Liver (tissue), 9 donors: ENCODE results near the gene ARHGAP5. TPM values are rescaled to one million over a fixed set of nuclear protein-coding genes. Genes with fewer than 3 reads are reported as not detected.

Experiments
- DNase-seq: peaks from one replicate; pipeline ENCODE4 v3.0.0-alpha.2; 2017; ENCODE audit warnings: low spot score
- H3K27ac ChIP-seq, 2 donors: one replicate each; pipeline ENCODE4 v1.7.0; 2013; ENCODE audit warnings: inconsistent platforms in 2 of 2, low read length in 2 of 2, control low read depth in 1 of 2, low read depth in 1 of 2, mild to moderate bottlenecking in 1 of 2
- H3K27me3 ChIP-seq, 4 donors: one replicate each; pipeline versions ENCODE4 v1.6.1 to v1.7.0; 2013; ENCODE audit warnings: low read length in 3 of 4, inconsistent platforms in 1 of 4, mild to moderate bottlenecking in 1 of 4, moderate library complexity in 1 of 4; ENCODE audit not compliant: control insufficient read depth in 4 of 4, insufficient read depth in 4 of 4
- H3K36me3 ChIP-seq, 4 donors: one replicate each; pipeline versions ENCODE4 v1.6.1 to v1.7.0; 2013; ENCODE audit warnings: low read length in 3 of 4, mild to moderate bottlenecking in 3 of 4, low read depth in 1 of 4, moderate library complexity in 1 of 4; ENCODE audit not compliant: control insufficient read depth in 4 of 4, insufficient read depth in 3 of 4
- H3K4me1 ChIP-seq, 4 donors: one replicate each; pipeline versions ENCODE4 v1.6.1 to v1.7.0; 2013; ENCODE audit warnings: low read length in 3 of 4, mild to moderate bottlenecking in 3 of 4, moderate library complexity in 1 of 4; ENCODE audit not compliant: control insufficient read depth in 4 of 4, insufficient read depth in 4 of 4
- H3K4me3 ChIP-seq, 3 donors: one replicate each; pipeline versions ENCODE4 v1.6.1 to v1.7.0; 2013; ENCODE audit warnings: low read length in 3 of 3, control low read depth in 1 of 3, low read depth in 1 of 3, mild to moderate bottlenecking in 1 of 3
- H3K9ac ChIP-seq, 2 donors: one replicate each; pipeline ENCODE4 v1.7.0; 2013; ENCODE audit warnings: low read length in 2 of 2, mild to moderate bottlenecking in 2 of 2, moderate library complexity in 2 of 2, control low read depth in 1 of 2, low read depth in 1 of 2
- H3K9me3 ChIP-seq, 4 donors: one replicate each; pipeline versions ENCODE4 v1.6.1 to v1.7.0; 2013; ENCODE audit warnings: low read length in 3 of 4; ENCODE audit not compliant: control insufficient read depth in 4 of 4
- ATF3 ChIP-seq: IDR thresholded peaks from 2 replicates; pipeline ENCODE4 v1.6.1; 2016; ENCODE audit warnings: antibody characterized with exemption
- CTCF ChIP-seq: fragments of 150-350 bp; IDR thresholded peaks from 2 replicates; pipeline ENCODE4 v1.5.1; 2017; ENCODE audit warnings: improper control_type of control experiment, low read depth, low read length; ENCODE audit not compliant: missing input control
- EGR1 ChIP-seq, 2 donors: IDR thresholded peaks; 2 replicates each; pipeline ENCODE4 v1.6.1; 2016 to 2018; ENCODE audit warnings: antibody characterized with exemption in 2 of 2, low read depth in 2 of 2
- FOXA1 ChIP-seq: IDR thresholded peaks from 2 replicates; pipeline ENCODE4 v1.6.1; 2016; ENCODE audit warnings: antibody characterized with exemption
- FOXA2 ChIP-seq: IDR thresholded peaks from 2 replicates; pipeline ENCODE4 v1.6.1; 2016; ENCODE audit warnings: antibody characterized with exemption
- GABPA ChIP-seq, 2 donors: IDR thresholded peaks in 1 of 2; conservative IDR thresholded peaks in 1 of 2; 2 replicates each; pipeline ENCODE4 v1.6.1; 2016; ENCODE audit warnings: antibody characterized with exemption in 2 of 2, mild to moderate bottlenecking in 1 of 2, moderate library complexity in 1 of 2
- HNF4A ChIP-seq, 2 donors: conservative IDR thresholded peaks; 2 replicates each; pipeline ENCODE4 v1.6.1; 2016; ENCODE audit warnings: antibody characterized with exemption in 2 of 2, mild to moderate bottlenecking in 2 of 2
- HNF4G ChIP-seq: IDR thresholded peaks from 2 replicates; pipeline ENCODE4 v1.6.1; 2016; ENCODE audit warnings: antibody characterized with exemption
- JUND ChIP-seq, 2 donors: IDR thresholded peaks; 2 replicates each; pipeline ENCODE4 v1.6.1; 2016; ENCODE audit warnings: antibody characterized with exemption in 2 of 2
- MAX ChIP-seq: IDR thresholded peaks from 2 replicates; pipeline ENCODE4 v1.6.1; 2016; ENCODE audit warnings: antibody characterized with exemption
- NR2F2 ChIP-seq: IDR thresholded peaks from 2 replicates; pipeline ENCODE4 v1.6.1; 2016; ENCODE audit warnings: antibody characterized with exemption
- RAD21 ChIP-seq, 2 donors: IDR thresholded peaks; 2 replicates each; pipeline ENCODE4 v1.6.1; 2016; ENCODE audit warnings: antibody characterized with exemption in 2 of 2, mild to moderate bottlenecking in 2 of 2
- REST ChIP-seq: IDR thresholded peaks from 2 replicates; pipeline ENCODE4 v1.6.1; 2016; ENCODE audit warnings: antibody characterized with exemption, mild to moderate bottlenecking
- RXRA ChIP-seq, 2 donors: IDR thresholded peaks; 2 replicates each; pipeline ENCODE4 v1.6.1; 2017 to 2018; ENCODE audit warnings: antibody characterized with exemption in 2 of 2, mild to moderate bottlenecking in 1 of 2
- SP1 ChIP-seq: IDR thresholded peaks from 2 replicates; pipeline ENCODE4 v1.6.1; 2018; ENCODE audit warnings: antibody characterized with exemption, mild to moderate bottlenecking
- TAF1 ChIP-seq: conservative IDR thresholded peaks from 2 replicates; pipeline ENCODE4 v1.6.1; 2016; ENCODE audit warnings: antibody characterized with exemption, mild to moderate bottlenecking
- YY1 ChIP-seq: IDR thresholded peaks from 2 replicates; pipeline ENCODE4 v1.6.1; 2016; ENCODE audit warnings: antibody characterized with exemption, mild to moderate bottlenecking
- ZBTB33 ChIP-seq: IDR thresholded peaks from 2 replicates; pipeline ENCODE4 v1.6.1; 2016; ENCODE audit warnings: antibody characterized with exemption
- WGBS: extraction: QIAGEN DNeasy Blood & Tissue Kit; methylation state at CpG from one replicate; pipeline ENCODE4 v1.1.7; 2013; 5-methylcytosine and 5-hydroxymethylcytosine counted together
- polyA plus RNA-seq, 2 donors: library from polyadenylated mRNA; stranded (reverse) in 1 of 2; unstranded in 1 of 2; fragments of 200-250 nt in 1 of 2; fragments of >200 nt in 1 of 2; fragmentation: Nextera tagmentation in 1 of 2; extraction: Ambion mirVana in 1 of 2; gene quantifications; one replicate each; pipeline versions ENCODE4 v1.2.1 to v1.2.3, GENCODE V29; 2013 to 2015
- total RNA-seq, 2 donors: library from RNA; depleted of rRNA; stranded (reverse); fragments of >200 nt; gene quantifications; one replicate each; pipeline ENCODE4 v1.2.3, GENCODE V29; 2014
- donor health status: healthy.
- donor health status: healthy.
- donor health status: healthy.
- donor health status: healthy.
- donor health status: healthy.

ARHGAP5 gene
- total and polyA plus RNA-seq, 4 donors, result 9.6 to 48.7 (median 29.0) TPM

- WGBS, result 84% methylated on average over 3 of the region's 3 CpGs
- no peaks in the 10 kb centered on the region for H3K4me1 ChIP-seq
- no peak for DNase-seq
- no peaks in the 10 kb centered on the region for H3K27me3 ChIP-seq
- TF ChIP-seq ZBTB33 (no peak), MAX (no peak), RXRA (IDR thresholded peaks at IDR 0.05) (no peak), REST (no peak), JUND (IDR thresholded peaks at IDR 0.05) (no peak), TAF1 (no peak), FOXA2 (no peak), CTCF (no peak), EGR1 (IDR thresholded peaks at IDR 0.05; ENCODE audit: low read depth in 2 of 2) (no peak), NR2F2 (no peak), GABPA (IDR thresholded peaks at IDR 0.05 in 1 of 2, conservative IDR thresholded peaks at IDR 0.05 in 1 of 2) (no peak), SP1 (no peak), FOXA1 (no peak), HNF4G (no peak), YY1 (no peak), ATF3 (no peak)
- H3K27ac ChIP-seq, result no peak overlapping the region
- no peak overlapping the region for H3K9ac ChIP-seq
- no peaks in the 10 kb centered on the region for H3K9me3 ChIP-seq
- H3K36me3 ChIP-seq, result no peaks in the 10 kb centered on the region
- no peak overlapping the region for H3K4me3 ChIP-seq
These were observed 92.1 kb downstream of the ARHGAP5 start for GRCh38 chr14:32169191-32169590.

GRCh38 chr14:32171469-32171868, 94.4 kb downstream of the ARHGAP5 start:
- no peak for TF ChIP-seq MAX
- no peak for TF ChIP-seq CTCF
- no peak for TF ChIP-seq GABPA (IDR thresholded peaks at IDR 0.05 in 1 of 2, conservative IDR thresholded peaks at IDR 0.05 in 1 of 2)
- no peak for TF ChIP-seq RXRA (IDR thresholded peaks at IDR 0.05)
- no peak for TF ChIP-seq ZBTB33
- no peak for TF ChIP-seq HNF4G
- no peak for TF ChIP-seq SP1
- no peak for TF ChIP-seq ATF3
- no peak for TF ChIP-seq NR2F2
- no peak for TF ChIP-seq FOXA2
- TF ChIP-seq EGR1 (IDR thresholded peaks at IDR 0.05; ENCODE audit: low read depth in 2 of 2), result no peak
- TF ChIP-seq HNF4A (conservative IDR thresholded peaks at IDR 0.05), result no peak
- no peak for TF ChIP-seq FOXA1
- no peak for TF ChIP-seq JUND (IDR thresholded peaks at IDR 0.05)
- no peak for TF ChIP-seq RAD21 (IDR thresholded peaks at IDR 0.05)
- TF ChIP-seq YY1, result no peak
- no peak overlapping the region for H3K27ac ChIP-seq
- no peaks in the 10 kb centered on the region for H3K27me3 ChIP-seq
- H3K36me3 ChIP-seq, result no peaks in the 10 kb centered on the region
- H3K4me1 ChIP-seq, result no peaks in the 10 kb centered on the region
- H3K4me3 ChIP-seq, result no peak overlapping the region
- WGBS, result 85% methylated on average over 5 of the region's 5 CpGs
- no peak for DNase-seq
- H3K9me3 ChIP-seq, result no peaks in the 10 kb centered on the region
- H3K9ac ChIP-seq, result no peak overlapping the region
